ENCODE results near the gene SAMD9.

Gene SAMD9

DNA sequence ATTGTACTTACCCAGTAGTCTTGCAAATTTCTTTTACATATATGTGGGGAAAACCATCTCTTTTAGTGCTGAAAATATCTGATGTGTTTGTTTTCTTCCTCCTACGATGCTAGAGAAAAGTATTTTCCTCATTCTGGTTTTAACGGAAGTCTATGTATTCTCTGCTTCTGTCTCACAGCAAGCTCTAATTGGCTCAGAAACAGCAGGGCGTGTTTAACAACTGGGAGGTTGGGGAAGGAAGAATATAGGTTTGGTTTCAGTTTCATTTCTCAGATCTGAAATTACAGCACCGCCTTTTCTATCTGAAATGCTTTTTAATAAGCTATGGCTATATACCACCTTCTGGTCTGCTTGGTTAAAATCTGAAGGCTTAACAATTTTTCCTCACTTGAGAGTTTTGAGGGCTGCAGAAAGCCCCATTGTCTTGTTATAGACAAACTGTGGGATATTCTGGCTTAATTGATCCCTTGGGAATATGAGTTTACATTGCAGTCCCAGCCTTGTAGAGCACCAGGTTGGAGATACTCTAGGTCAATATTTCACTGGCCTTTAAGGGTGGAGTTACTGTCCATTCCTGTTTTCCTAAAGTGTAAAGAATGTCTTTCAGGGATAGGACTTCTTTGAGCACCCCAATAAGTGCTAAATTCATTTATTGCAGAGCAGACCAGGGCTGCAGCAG lies at the start of gene SAMD9:
Gene SAMD9 (minus strand): TSS at position 128 of the 679 bp plus-strand sequence. CDS start 11,882 bp downstream, outside the sequence.
- FAIRE-seq (peak; percentile 38), DNase-seq (ENCODE audit: insufficient read length, low spot score) (peak; percentile 51)
- TF ChIP-seq POLR2A (IDR thresholded peaks at IDR 0.05; ENCODE audit: low read depth, low read length), result no peak

DNA sequence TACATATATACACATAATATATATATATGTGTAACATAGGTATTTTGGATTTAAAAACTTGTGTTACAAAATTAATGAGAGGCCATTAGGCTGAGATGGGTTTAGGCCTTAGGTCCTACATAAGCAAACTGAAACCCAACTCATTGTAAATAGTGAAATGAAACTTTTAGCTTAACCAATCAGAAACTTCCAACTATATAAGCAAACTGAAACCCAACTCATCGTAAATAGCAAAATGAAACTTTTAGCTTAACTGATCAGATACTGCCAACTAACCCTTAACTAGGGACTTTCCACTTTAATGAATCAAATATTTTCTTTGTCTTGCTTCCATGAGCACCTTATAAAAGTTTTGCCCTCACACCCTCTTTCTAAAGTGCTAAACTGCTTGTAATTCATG lies 47.7 kb upstream of the SAMD9 start:
- no peak for FAIRE-seq

DNA sequence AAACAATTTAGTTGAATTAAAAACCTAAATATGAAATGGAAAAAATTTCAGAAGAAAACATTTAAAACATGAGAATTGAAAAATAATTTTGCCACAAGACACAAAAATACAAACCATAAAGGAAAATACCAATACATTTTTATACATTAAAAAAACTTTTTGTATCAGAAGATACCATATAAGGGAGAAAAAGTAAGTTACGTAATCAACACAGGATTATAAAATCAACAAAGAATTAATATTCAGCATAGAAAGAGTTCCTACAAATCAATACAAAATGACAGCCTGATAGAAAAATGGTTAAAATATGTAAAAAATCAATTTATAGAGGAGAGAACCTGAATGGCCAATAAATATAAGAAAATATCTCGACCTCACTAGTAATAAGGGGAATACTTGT lies 47.0 kb upstream of the SAMD9 start:
- no peak for FAIRE-seq
- DNase-seq (ENCODE audit: insufficient read length, low spot score), result no peak
- TF ChIP-seq POLR2A (IDR thresholded peaks at IDR 0.05; ENCODE audit: low read depth, low read length), result no peak

More for the DNA sequence above, 47.7 kb upstream of the SAMD9 start:
- no peak for TF ChIP-seq POLR2A (IDR thresholded peaks at IDR 0.05; ENCODE audit: low read depth, low read length)
- DNase-seq (ENCODE audit: insufficient read length, low spot score), result no peak

DNA sequence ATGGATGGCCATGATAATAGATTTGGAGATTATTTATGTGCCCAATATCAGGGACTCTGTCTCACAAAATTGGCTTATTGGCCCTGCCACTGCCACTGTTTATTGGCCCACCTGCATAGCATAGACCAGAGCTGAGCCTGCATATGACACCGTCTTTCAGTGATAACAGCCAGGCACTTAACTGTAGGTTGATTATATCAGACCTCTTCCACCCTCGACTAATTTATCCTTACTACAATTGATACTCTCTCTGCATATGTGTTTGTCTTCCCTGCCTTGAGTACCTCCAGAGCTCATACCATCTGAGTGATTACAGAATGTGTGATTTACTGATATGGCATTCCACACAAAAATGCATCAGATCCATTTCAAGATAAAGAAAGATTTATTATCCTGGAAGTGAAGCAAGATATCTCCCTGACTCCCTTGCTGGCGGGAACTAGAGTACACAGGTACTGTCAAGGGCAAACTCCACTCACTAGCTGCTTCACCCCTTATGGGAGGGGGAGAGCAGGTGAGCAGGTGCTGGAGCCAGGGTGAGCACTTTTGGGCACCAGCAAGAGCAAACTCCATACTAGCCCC lies 43.5 kb upstream of the SAMD9 start:
- FAIRE-seq (no peak), DNase-seq (ENCODE audit: insufficient read length, low spot score) (no peak)
- no peak for TF ChIP-seq POLR2A (IDR thresholded peaks at IDR 0.05; ENCODE audit: low read depth, low read length)

DNA sequence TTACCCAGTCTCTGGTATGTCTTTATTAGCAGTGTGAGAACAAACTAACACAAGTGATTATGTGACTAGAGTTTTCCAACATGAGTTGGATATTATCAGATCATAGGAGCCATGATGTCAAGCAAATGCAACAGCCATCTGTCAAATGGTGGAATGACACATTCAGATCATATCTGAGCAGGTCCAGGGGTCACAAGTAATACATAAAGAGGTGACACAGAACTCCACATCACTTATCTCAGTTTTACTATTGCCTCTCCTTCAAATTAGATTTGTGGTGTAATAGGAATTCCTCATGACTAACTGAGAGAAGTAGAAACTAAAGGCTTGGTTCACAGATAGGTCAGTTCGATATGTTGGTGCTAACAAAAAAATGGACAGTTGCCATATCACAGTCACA lies 42.6 kb upstream of the SAMD9 start:
- DNase-seq (ENCODE audit: insufficient read length, low spot score), result no peak

DNA sequence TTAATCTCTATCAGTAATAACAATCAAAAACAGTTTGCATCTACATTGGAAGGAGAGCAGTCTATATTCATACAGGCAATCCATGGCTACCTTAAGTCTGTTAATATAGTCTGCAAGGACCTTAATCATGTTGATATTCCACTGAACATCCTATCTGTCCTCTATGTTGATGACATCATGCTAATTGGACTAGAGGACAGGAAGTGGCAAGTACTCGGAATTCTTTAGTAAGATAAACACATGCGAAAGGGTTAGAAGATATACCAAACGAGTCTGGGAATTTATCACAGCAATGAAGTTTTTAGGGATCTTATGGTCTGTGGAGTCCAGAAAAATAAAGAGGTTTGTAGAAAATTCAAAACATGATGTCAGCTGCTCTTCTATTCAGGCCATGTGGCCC lies 41.7 kb upstream of the SAMD9 start:
- FAIRE-seq (no peak), DNase-seq (ENCODE audit: insufficient read length, low spot score) (no peak)
- no peak for TF ChIP-seq POLR2A (IDR thresholded peaks at IDR 0.05; ENCODE audit: low read depth, low read length)

More for the DNA sequence above, 42.6 kb upstream of the SAMD9 start:
- no peak for TF ChIP-seq POLR2A (IDR thresholded peaks at IDR 0.05; ENCODE audit: low read depth, low read length)
- no peak for FAIRE-seq

DNA sequence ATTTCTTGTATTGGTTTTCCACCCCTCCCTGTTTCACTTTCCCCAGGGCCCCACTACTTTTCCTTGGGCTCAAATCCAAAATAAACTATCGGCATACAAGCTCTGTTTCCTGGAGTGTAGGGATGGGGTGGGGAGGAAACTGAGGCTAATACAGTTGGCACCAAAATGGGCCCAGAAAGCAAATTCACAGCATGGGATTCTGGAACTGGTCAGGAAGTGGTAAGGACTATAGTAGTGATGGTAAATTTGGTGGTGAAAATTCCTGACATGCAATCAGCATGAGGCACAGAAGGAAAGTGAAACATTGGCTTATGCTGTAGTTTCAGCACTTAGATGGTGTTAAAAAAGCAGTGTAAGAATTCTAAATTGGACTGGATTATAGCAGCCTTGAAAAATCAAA lies 39.1 kb upstream of the SAMD9 start:
- FAIRE-seq (no peak), DNase-seq (ENCODE audit: insufficient read length, low spot score) (no peak)
- TF ChIP-seq POLR2A (IDR thresholded peaks at IDR 0.05; ENCODE audit: low read depth, low read length), result no peak

DNA sequence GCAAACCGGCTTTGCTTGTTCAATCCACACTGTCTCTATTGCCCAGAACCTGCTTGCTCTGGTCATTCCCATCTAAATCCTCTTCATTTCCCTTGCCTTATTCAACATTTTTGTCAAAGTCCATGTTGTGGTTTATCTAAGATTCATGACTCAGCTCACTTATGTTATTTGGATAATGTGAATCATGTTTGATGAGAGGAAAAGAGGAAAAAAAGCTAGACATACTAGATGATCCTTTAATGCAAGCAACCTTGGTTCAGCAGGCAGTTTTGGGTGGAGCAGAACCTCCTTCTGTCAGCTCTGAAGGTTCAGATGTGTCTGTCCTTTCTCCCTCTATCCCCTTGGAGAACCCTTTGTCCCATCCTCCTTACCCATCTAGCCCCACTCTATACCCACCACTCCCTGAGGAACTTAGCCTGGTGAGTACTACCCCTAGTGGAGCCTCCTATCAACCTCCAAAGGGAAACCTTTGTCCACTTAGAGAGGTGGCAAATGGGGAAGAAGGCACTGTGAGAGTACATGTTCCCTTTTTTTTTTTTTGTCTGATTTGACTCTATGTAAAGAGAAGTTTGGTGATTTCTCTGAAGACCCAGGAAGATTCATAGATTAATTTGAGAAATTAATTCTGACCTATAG lies 32.5 kb upstream of the SAMD9 start:
- DNase-seq (ENCODE audit: insufficient read length, low spot score), result no peak
- TF ChIP-seq POLR2A (IDR thresholded peaks at IDR 0.05; ENCODE audit: low read depth, low read length), result no peak
- FAIRE-seq, result peak; percentile 33

DNA sequence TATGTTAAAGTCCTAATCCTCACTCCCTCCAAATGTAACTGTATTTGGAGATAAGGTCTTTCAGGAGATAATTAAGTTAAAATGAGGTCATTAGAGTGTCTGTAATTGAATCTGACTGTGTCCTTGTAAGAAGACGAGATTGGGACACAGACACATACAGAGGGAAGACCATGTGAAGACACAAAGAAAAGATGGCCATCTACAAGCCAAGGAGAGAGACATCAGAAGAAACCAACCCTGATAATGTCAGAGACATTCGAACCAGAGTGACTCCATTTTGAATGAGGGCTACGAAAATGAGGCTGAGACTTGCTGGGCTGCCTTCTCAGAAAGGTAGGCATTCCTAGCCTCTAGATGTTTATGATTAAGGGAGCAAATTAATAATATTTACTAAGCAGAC lies 30.9 kb upstream of the SAMD9 start:
- TF ChIP-seq POLR2A (IDR thresholded peaks at IDR 0.05; ENCODE audit: low read depth, low read length), result no peak
- DNase-seq (ENCODE audit: insufficient read length, low spot score) (no peak), FAIRE-seq (no peak)

DNA sequence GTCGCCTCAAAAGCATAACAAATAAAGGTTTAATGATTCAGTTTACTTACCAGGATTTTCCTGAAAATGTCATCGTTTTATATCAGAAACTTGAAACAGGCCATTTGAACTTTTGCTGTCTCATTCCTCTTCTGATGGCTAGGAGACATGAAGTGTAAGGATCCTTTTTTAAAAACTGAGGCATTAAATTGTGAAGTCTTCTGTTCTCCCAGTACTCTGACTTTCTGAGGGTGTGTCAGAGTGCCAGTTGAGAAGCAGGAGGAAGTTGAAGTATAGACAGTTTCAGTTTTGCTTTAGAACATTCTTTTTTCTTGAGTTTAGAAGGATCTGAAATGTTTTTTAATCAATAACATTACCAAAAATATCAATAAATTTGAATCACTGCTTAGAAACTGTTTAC lies 30.4 kb upstream of the SAMD9 start, which contains the start of gene SAMD9L:
Gene SAMD9L (minus strand): TSS at position 242 of the 400 bp plus-strand sequence. CDS start 12,414 bp downstream, outside the sequence.
- TF ChIP-seq POLR2A (IDR thresholded peaks at IDR 0.05; ENCODE audit: low read depth, low read length), result no peak
- no peak for DNase-seq (ENCODE audit: insufficient read length, low spot score)
- FAIRE-seq, result no peak

DNA sequence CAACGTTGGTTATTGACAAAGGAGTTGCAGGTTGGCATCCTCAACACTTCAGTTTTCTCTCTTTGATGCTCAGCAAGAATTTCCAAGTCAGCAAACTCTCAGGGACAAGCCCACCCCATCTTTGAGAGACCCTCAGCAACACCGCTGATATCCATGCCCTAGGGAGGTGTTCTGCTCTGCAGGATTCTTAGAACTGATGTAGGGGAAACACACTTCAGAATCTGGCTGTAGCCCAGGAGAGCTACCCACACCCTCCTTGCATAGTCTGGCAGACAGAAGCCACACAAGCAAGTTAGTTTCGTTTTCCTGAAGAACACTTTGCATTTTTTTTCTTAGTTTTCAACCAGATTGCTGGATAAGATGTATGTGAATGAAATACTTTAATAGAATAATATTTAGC lies 29.6 kb upstream of the SAMD9 start:
- no peak for TF ChIP-seq POLR2A (IDR thresholded peaks at IDR 0.05; ENCODE audit: low read depth, low read length)
- no peak for FAIRE-seq
- no peak for DNase-seq (ENCODE audit: insufficient read length, low spot score)

DNA sequence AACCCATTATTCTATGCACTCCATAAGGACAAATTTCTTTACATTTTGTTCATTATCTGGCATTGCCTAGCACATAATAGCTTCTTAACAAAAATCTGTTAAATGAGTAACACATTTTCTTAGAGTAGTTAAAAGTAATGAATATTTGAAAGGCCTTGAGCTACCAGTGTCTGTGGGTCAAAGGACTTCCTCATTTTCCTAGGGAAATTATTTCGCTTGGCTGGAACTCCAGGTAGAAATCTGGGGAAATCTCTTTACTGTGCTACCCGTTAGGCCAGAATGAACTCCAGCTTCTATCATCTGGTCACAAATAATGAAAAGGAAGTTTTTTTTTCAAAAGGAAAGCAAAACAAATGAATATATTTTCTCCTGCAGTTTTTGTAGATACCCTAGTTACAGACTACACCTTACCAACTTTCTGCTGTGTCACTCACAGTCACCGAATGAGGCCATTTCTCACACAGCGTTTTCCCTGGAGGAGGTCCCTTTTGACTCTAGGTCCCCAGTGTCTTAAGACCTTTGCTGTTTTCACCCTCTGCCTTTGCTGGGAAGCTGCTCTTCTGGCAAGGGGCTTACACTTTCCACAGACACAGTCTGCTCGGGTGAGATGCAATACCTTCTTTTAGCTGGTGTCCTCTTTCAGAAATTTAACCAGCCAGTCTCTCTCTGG lies 28.8 kb upstream of the SAMD9 start:
- FAIRE-seq (no peak), DNase-seq (ENCODE audit: insufficient read length, low spot score) (no peak)
- TF ChIP-seq POLR2A (IDR thresholded peaks at IDR 0.05; ENCODE audit: low read depth, low read length), result no peak

DNA sequence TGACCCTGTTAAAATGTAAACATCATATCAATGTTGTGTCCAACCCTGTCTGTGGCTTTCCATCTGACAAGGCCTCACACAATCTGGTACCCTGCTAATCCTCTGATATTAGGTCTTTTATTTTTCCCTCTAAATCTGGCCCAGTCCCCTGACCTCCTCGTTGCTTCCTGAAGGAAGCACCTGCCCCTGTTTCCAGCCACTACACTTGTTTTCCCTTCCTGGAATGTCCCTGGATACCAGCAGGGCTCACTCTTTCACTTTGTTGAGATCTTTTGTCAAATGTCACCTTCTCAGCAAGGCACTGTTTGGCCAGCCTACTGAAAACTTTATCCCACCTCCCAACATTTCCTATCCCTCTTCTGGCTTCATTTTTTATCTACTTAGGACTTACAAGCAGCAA lies 28.3 kb upstream of the SAMD9 start:
- no peak for DNase-seq (ENCODE audit: insufficient read length, low spot score)
- TF ChIP-seq POLR2A (IDR thresholded peaks at IDR 0.05; ENCODE audit: low read depth, low read length), result no peak
- FAIRE-seq, result no peak

DNA sequence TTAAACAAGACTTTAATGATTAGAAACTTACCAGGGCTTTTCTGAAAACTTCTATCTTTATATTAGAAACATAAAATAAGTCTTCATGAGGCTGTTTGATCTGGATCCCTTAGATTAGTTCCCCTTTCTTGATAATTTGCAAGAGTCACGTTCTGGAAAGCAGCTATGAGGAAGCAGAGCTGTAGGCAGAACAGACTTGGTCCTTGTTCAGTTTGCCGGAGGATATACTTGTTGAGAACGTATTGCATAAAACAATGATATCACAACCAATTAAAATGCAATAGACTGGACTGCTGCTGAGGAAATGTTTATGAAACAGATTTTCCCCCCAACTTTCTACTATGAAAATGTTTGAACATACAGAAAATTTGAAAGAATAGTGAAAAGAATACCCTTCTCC lies 27.6 kb upstream of the SAMD9 start:
- FAIRE-seq, result no peak
- no peak for TF ChIP-seq POLR2A (IDR thresholded peaks at IDR 0.05; ENCODE audit: low read depth, low read length)
- no peak for DNase-seq (ENCODE audit: insufficient read length, low spot score)

All from H54 (cell line).